Right lobe of liver (tissue), 6 donors: ENCODE results near the gene DNAH17. TPM values are rescaled to one million over a fixed set of nuclear protein-coding genes. Genes with fewer than 3 reads are reported as not detected.

Experiments
- ATAC-seq, 4 donors: fragments of 200-7000 bp; cut with Tn5 transposase; one replicate each; pipeline ENCODE4 v1.9.1; 2020; ENCODE audit warnings: mild to moderate bottlenecking in 4 of 4, moderate library complexity in 4 of 4
- DNase-seq, 3 donors: peaks; one replicate each; pipeline ENCODE4 v3.0.0-alpha.2; 2020
- H3K27ac ChIP-seq, 3 donors: fragments of 200-600 bp; one replicate each; pipeline ENCODE4 v1.8.0; 2022
- H3K27me3 ChIP-seq, 2 donors: fragments of 200-600 bp; one replicate each; pipeline ENCODE4 v1.8.0; 2022
- H3K36me3 ChIP-seq, 4 donors: fragments of 200-600 bp; sonication (generic) in 1 of 4; one replicate each; pipeline versions ENCODE4 v1.5.1 to v1.8.0; 2017 to 2022; ENCODE audit warnings: control low read depth in 1 of 4
- H3K4me1 ChIP-seq, 4 donors: fragments of 200-600 bp; sonication (generic) in 1 of 4; one replicate each; pipeline versions ENCODE4 v1.5.1 to v1.8.0; 2017 to 2022; ENCODE audit warnings: control low read depth in 1 of 4
- H3K4me3 ChIP-seq, 3 donors: fragments of 200-600 bp; one replicate each; pipeline ENCODE4 v1.8.0; 2022
- H3K9me3 ChIP-seq, 4 donors: fragments of 200-600 bp; sonication (generic) in 1 of 4; one replicate each; pipeline versions ENCODE4 v1.5.1 to v1.8.0; 2017 to 2022; ENCODE audit warnings: control low read depth in 1 of 4
- CTCF ChIP-seq, 4 donors: fragments of 200-600 bp in 3 of 4; fragments of 450-650 bp in 1 of 4; IDR thresholded peaks; one replicate each; pipeline versions ENCODE4 v1.5.1 to v1.8.0; 2016 to 2022; ENCODE audit warnings: antibody characterized with exemption in 4 of 4, mild to moderate bottlenecking in 2 of 4
- POLR2A ChIP-seq: fragments of 450-650 bp; IDR thresholded peaks from one replicate; pipeline ENCODE4 v1.6.1; 2017; ENCODE audit warnings: antibody characterized with exemption, mild to moderate bottlenecking
- WGBS: methylation state at CpG from one replicate; pipeline ENCODE4 v1.1.6; 2018; ENCODE audit warnings: low coverage, low lambda C conversion rate; ENCODE audit not compliant: insufficient coverage; ENCODE audit errors: missing lambda C conversion rate; 5-methylcytosine and 5-hydroxymethylcytosine counted together
- intact Hi-C, 2 donors: fragments of 100-400 bp; cut with DNase I; formaldehyde crosslinking; loops; one replicate each; pipeline versions ENCODE4 v1.11.2 to v1.14.1; 2022
- total RNA-seq, 6 experiments: library from RNA; depleted of rRNA in 2 of 6; stranded (reverse); fragments of >200 nt in 2 of 6; fragmentation: NEBNext Ultra II Directional in 3 of 6; extraction: Animal tissue kit (Norgen Biotek cat#: 25700) in 3 of 6; gene quantifications; one replicate each; pipeline versions ENCODE4 v1.1.0 to v1.2.4, GENCODE V29; 2016 to 2023
- donor health status: DM: no; HTN: yes; CAD: no.
- donor health status: DM: no; HTN: no; CAD: no.
- donor health status: DM: no; HTN: no; CAD: no.
- donor health status: DM: no; HTN: yes; CAD: no.
- donor health status: DM: no; HTN: yes; CAD: no.

DNAH17 gene
- total RNA-seq, 6 experiments from 2014 or later: 0.04 TPM; not detected in 5

GRCh38 chr17:78566947-78567346 is 10.2 kb downstream of the DNAH17 start:
- Histone ChIP-seq H3K9me3 (no peaks in the 10 kb centered on the region), H3K4me3 (no peak overlapping the region), H3K4me1 (no peaks in the 10 kb centered on the region), H3K27me3 (no peaks in the 10 kb centered on the region), H3K27ac (no peak overlapping the region), H3K36me3 (no peaks in the 10 kb centered on the region)
- DNase-seq (no peak), ATAC-seq (no peak)
- WGBS: 29% methylated on average over 1 of the region's 10 CpGs
- TF ChIP-seq POLR2A (no peak), CTCF (IDR thresholded peaks at IDR 0.05) (no peak)
- intact Hi-C loops: no loop called here

- Histone ChIP-seq H3K4me3 (no peak overlapping the region), H3K27ac (no peak overlapping the region), H3K36me3 (no peaks in the 10 kb centered on the region), H3K27me3 (no peaks in the 10 kb centered on the region), H3K9me3 (no peaks in the 10 kb centered on the region), H3K4me1 (no peaks in the 10 kb centered on the region)
- peak in 1 of 3 donors; percentile 55 for DNase-seq
- intact Hi-C loops: no loop called here
- no peak for TF ChIP-seq POLR2A
- peak; percentile 38 to 72 (median 53) for ATAC-seq
- WGBS: 48% methylated on average over 20 of the region's 22 CpGs
These were observed 13.7 kb downstream of the DNAH17 start for GRCh38 chr17:78563189-78564145.

- intact Hi-C loops: no loop called here
- Histone ChIP-seq H3K4me1 (no peaks in the 10 kb centered on the region), H3K4me3 (no peak overlapping the region), H3K36me3 (no peaks in the 10 kb centered on the region), H3K27ac (no peak overlapping the region), H3K9me3 (no peaks in the 10 kb centered on the region), H3K27me3 (no peaks in the 10 kb centered on the region)
- 70% methylated on average over 5 of the region's 7 CpGs for WGBS
- no peak for TF ChIP-seq CTCF (IDR thresholded peaks at IDR 0.05)
- no peak for TF ChIP-seq POLR2A
- DNase-seq (no peak), ATAC-seq (no peak)
These were observed 14.5 kb downstream of the DNAH17 start for GRCh38 chr17:78562734-78563133.

- TF ChIP-seq CTCF (IDR thresholded peaks at IDR 0.05) (no peak), POLR2A (no peak)
These were observed 16.0 kb downstream of the DNAH17 start for GRCh38 chr17:78561166-78561565.

GRCh38 chr17:78560731-78561130 is 16.5 kb downstream of the DNAH17 start:
- Histone ChIP-seq H3K4me1 (no peaks in the 10 kb centered on the region), H3K9me3 (no peaks in the 10 kb centered on the region), H3K27me3 (no peaks in the 10 kb centered on the region), H3K36me3 (no peaks in the 10 kb centered on the region), H3K27ac (no peak overlapping the region), H3K4me3 (no peak overlapping the region)
- no peak for TF ChIP-seq CTCF (IDR thresholded peaks at IDR 0.05)
- TF ChIP-seq POLR2A: no peak
- ATAC-seq: no peak
- peak in 1 of 3 donors; percentile 18 for DNase-seq
- intact Hi-C loops: no loop called here
- 57% methylated on average over 2 of the region's 22 CpGs for WGBS

More at GRCh38 chr17:78561166-78561565, 16.0 kb downstream of the DNAH17 start:
- Histone ChIP-seq H3K4me1 (no peaks in the 10 kb centered on the region), H3K27ac (no peak overlapping the region), H3K36me3 (no peaks in the 10 kb centered on the region), H3K4me3 (no peak overlapping the region), H3K27me3 (no peaks in the 10 kb centered on the region), H3K9me3 (no peaks in the 10 kb centered on the region)
- ATAC-seq: no peak
- 92% methylated on average over 2 of the region's 10 CpGs for WGBS
- intact Hi-C loops: no loop called here
- peak in 1 of 3 donors; percentile 29 for DNase-seq
